ENCODE data around the gene PTTG1. TPM values are rescaled to one million over a fixed set of nuclear protein-coding genes. Genes with fewer than 3 reads are reported as not detected.

PTTG1 gene
- total and polyA plus RNA-seq, 2 of the 8 experiments (the other 6 are each of a cell fraction or from before 2014, with no cell fraction given): 240 to 478 TPM

- H4K20me1 ChIP-seq (replicated peaks in 1 of 2; ENCODE audit: control insufficient read depth in 1 of 2, insufficient read depth in 2 of 2, low read length in 2 of 2): no peaks in the 10 kb centered on the region
- no peaks in the 10 kb centered on the region for H3K79me2 ChIP-seq (ENCODE audit: control insufficient read depth in 1 of 2, insufficient read depth in 2 of 2, low read length in 2 of 2)
- H3K4me2 ChIP-seq (ENCODE audit: insufficient read depth in 1 of 2, low read depth in 2 of 2, low read length in 2 of 2): no peak overlapping the region
- TF ChIP-seq, protein P1, sequence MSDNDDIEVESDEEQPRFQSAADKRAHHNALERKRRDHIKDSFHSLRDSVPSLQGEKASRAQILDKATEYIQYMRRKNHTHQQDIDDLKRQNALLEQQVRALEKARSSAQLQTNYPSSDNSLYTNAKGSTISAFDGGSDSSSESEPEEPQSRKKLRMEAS (IDR thresholded peaks at IDR 0.05): no peak
- H2BK120ac ChIP-seq (replicated peaks; ENCODE audit: low read depth, low read length): no peak overlapping the region
- no peak overlapping the region for H2AFZ ChIP-seq (ENCODE audit: low read length)
- no peak overlapping the region for H3K18ac ChIP-seq (ENCODE audit: extremely low read depth, low read length)
- no peaks in the 10 kb centered on the region for H3K79me1 ChIP-seq (ENCODE audit: low read depth, low read length)
- FAIRE-seq (no peak), DNase-seq (ENCODE audit: low read depth in 1 of 2, low spot score in 2 of 2) (no peak)
- H2BK5ac ChIP-seq (ENCODE audit: low read depth, low read length): no peak overlapping the region
- H3K14ac ChIP-seq (ENCODE audit: insufficient read length): no peak overlapping the region
- no peak overlapping the region for H2AK5ac ChIP-seq (ENCODE audit: low read depth, low read length)
- H3K23ac ChIP-seq (ENCODE audit: insufficient read length): no peak overlapping the region
- H3K9ac ChIP-seq (replicated peaks in 1 of 4; ENCODE audit: extremely low read depth in 1 of 4, low read depth in 3 of 4, low read length in 3 of 4): no peak overlapping the region
- no peak overlapping the region for H3K4ac ChIP-seq (replicated peaks; ENCODE audit: insufficient read length, low read depth, low read length)
- no peaks in the 10 kb centered on the region for H3K23me2 ChIP-seq (ENCODE audit: low read depth, low read length)
- no peaks in the 10 kb centered on the region for H3K36me3 ChIP-seq (ENCODE audit: control insufficient read depth in 2 of 4, insufficient read depth in 4 of 4, low read length in 3 of 4)
- H3K27ac ChIP-seq (ENCODE audit: low read depth, low read length): no peak overlapping the region
- H2BK12ac ChIP-seq (ENCODE audit: low read depth, low read length): no peak overlapping the region
- ChIA-PET CTCF (ENCODE audit: partially characterized antibody) (interaction anchor here (0.7 kb wide), 1 partner anchor 332 kb away, joined by 4 read pairs; no protein-coding TSS in a partner anchor), POLR2A (ENCODE audit: partially characterized antibody) (no interaction called here)
- H2BK15ac ChIP-seq (ENCODE audit: low read length): no peak overlapping the region; the same call in 1 of the 2 replicates
- H4K8ac ChIP-seq (ENCODE audit: extremely low read depth, insufficient read depth, low read length): no peak overlapping the region
- H4K5ac ChIP-seq (ENCODE audit: insufficient read length, low read depth, low read length): no peak overlapping the region
- H3K9me3 ChIP-seq (ENCODE audit: insufficient read depth in 2 of 2, low read depth in 1 of 2, low read length in 1 of 2): no peaks in the 10 kb centered on the region
- no peaks in the 10 kb centered on the region for H3K4me1 ChIP-seq (replicated peaks in 1 of 4; ENCODE audit: control insufficient read depth in 3 of 4, insufficient read depth in 4 of 4, low read length in 3 of 4)
- WGBS, 2 experiments (ENCODE audit: extremely low coverage in 1 of 2, insufficient coverage in 1 of 2, insufficient read length in 1 of 2, insufficient replicate concordance in 2 of 2, low coverage in 1 of 2, low lambda C conversion rate in 2 of 2, missing lambda C conversion rate in 1 of 2): 92% methylated on average over 4 of the region's 4 CpGs; no CpG with 5 or more reads in 1 of the 2 experiments
- H3K56ac ChIP-seq (replicated peaks; ENCODE audit: insufficient read length, low read depth, low read length): no peak overlapping the region
- no peak overlapping the region for H2BK20ac ChIP-seq (ENCODE audit: low read length)
- H4K91ac ChIP-seq (replicated peaks; ENCODE audit: insufficient read length, low read length): no peak overlapping the region
- no peaks in the 10 kb centered on the region for H3K27me3 ChIP-seq (replicated peaks in 1 of 4; ENCODE audit: control insufficient read depth in 3 of 4, extremely low read depth in 1 of 4, insufficient read depth in 3 of 4, low read length in 3 of 4)
- H3K4me3 ChIP-seq (ENCODE audit: extremely low read depth in 1 of 4, insufficient read depth in 2 of 4, low read depth in 3 of 4, low read length in 4 of 4): no peak overlapping the region
Measured at GRCh38 chr5:160455600-160455999, 33.9 kb downstream of the PTTG1 start.
